Measurements from ENCODE around the gene ZFYVE28.

The ZFYVE28 gene

GRCh38 chr4:2333356-2333841, 85.0 kb downstream of the ZFYVE28 start:
- DNase-seq (ENCODE audit: low read depth) = peak; percentile 15
- no peak for TF ChIP-seq CTCF (IDR thresholded peaks at IDR 0.05; ENCODE audit: low read depth, low read length, missing control alignments)
- H3K4me3 ChIP-seq (ENCODE audit: low read depth, low read length) = no peak overlapping the region

- TF ChIP-seq CTCF (IDR thresholded peaks at IDR 0.05; ENCODE audit: low read depth, low read length, missing control alignments) = no peak
- H3K4me3 ChIP-seq (ENCODE audit: low read depth, low read length) = no peak overlapping the region
- no peak for DNase-seq (ENCODE audit: low read depth)
These were observed 85.5 kb downstream of the ZFYVE28 start for GRCh38 chr4:2332976-2333319.

- no peak for DNase-seq (ENCODE audit: low read depth)
- no peak for TF ChIP-seq CTCF (IDR thresholded peaks at IDR 0.05; ENCODE audit: low read depth, low read length, missing control alignments)
- H3K4me3 ChIP-seq (ENCODE audit: low read depth, low read length) = no peak overlapping the region
These were observed 86.1 kb downstream of the ZFYVE28 start for GRCh38 chr4:2332201-2332975.

GRCh38 chr4:2331519-2332200, 86.8 kb downstream of the ZFYVE28 start:
- TF ChIP-seq CTCF (IDR thresholded peaks at IDR 0.05; ENCODE audit: low read depth, low read length, missing control alignments) = no peak
- H3K4me3 ChIP-seq (ENCODE audit: low read depth, low read length) = no peak overlapping the region
- DNase-seq (ENCODE audit: low read depth) = no peak

GRCh38 chr4:2331043-2331420, 87.4 kb downstream of the ZFYVE28 start:
- no peak for TF ChIP-seq CTCF (IDR thresholded peaks at IDR 0.05; ENCODE audit: low read depth, low read length, missing control alignments)
- no peak for DNase-seq (ENCODE audit: low read depth)
- H3K4me3 ChIP-seq (ENCODE audit: low read depth, low read length) = no peak overlapping the region

- no peak for TF ChIP-seq CTCF (IDR thresholded peaks at IDR 0.05; ENCODE audit: low read depth, low read length, missing control alignments)
- H3K4me3 ChIP-seq (ENCODE audit: low read depth, low read length) = no peak overlapping the region
- no peak for DNase-seq (ENCODE audit: low read depth)
These were observed 88.1 kb downstream of the ZFYVE28 start for GRCh38 chr4:2330091-2331042.
